Mesendoderm (in vitro differentiated cells): ENCODE results near the gene PITPNM3.
"Not testable (repeated sequence)": the region's sequence is repeated elsewhere in the genome, so short reads cannot be mapped to it uniquely, and the experiment has no call there.

Experiments
- DNase-seq: peaks from one replicate; pipeline ENCODE4 v3.0.0; 2013
- H2AK5ac ChIP-seq: 2 replicates; pipeline ENCODE4 v1.6.1; 2013; ENCODE audit warnings: low read length, inconsistent platforms
- H2BK120ac ChIP-seq: 2 replicates; pipeline ENCODE4 v1.6.1; 2013; ENCODE audit warnings: low read depth, mild to moderate bottlenecking, low read length, moderate library complexity, mixed read lengths
- H2BK15ac ChIP-seq: replicated peaks from 2 replicates; pipeline ENCODE4 v1.6.1; 2013; ENCODE audit warnings: low read depth, mild to moderate bottlenecking, moderate library complexity
- H2BK5ac ChIP-seq: 2 replicates; pipeline ENCODE4 v1.6.1; 2013; ENCODE audit warnings: low read length, inconsistent platforms
- H3K18ac ChIP-seq: 2 replicates; pipeline ENCODE4 v1.6.1; 2013; ENCODE audit warnings: mild to moderate bottlenecking, low read length, mixed read lengths
- H3K23ac ChIP-seq: one replicate; pipeline ENCODE4 v1.6.1; 2013; ENCODE audit warnings: low read length
- H3K27ac ChIP-seq: 2 replicates; pipeline ENCODE4 v1.5.1; 2013; ENCODE audit warnings: low read depth, mild to moderate bottlenecking, inconsistent platforms, low read length, moderate library complexity
- H3K27me3 ChIP-seq: 2 replicates; pipeline ENCODE4 v1.6.1; 2013; ENCODE audit warnings: low read length, control low read depth, mild to moderate bottlenecking, inconsistent platforms; ENCODE audit not compliant: insufficient read depth, poor library complexity
- H3K36me3 ChIP-seq: 2 replicates; pipeline ENCODE4 v1.6.1; 2013; ENCODE audit warnings: low read length, inconsistent platforms; ENCODE audit not compliant: control insufficient read depth, insufficient read depth
- H3K4ac ChIP-seq: one replicate; pipeline ENCODE4 v1.6.1; 2013; ENCODE audit warnings: low read depth, mild to moderate bottlenecking, low read length, moderate library complexity
- H3K4me1 ChIP-seq: 2 replicates; pipeline ENCODE4 v1.6.1; 2013; ENCODE audit warnings: low read depth, low read length, inconsistent platforms; ENCODE audit not compliant: control insufficient read depth
- H3K4me2 ChIP-seq: 2 replicates; pipeline ENCODE4 v1.6.1; 2013; ENCODE audit warnings: low read length
- H3K4me3 ChIP-seq: 2 replicates; pipeline ENCODE4 v1.5.1; 2013; ENCODE audit warnings: mild to moderate bottlenecking, low read length
- H3K56ac ChIP-seq: one replicate; pipeline ENCODE4 v1.6.1; 2013; ENCODE audit warnings: low read length
- H3K79me1 ChIP-seq: 2 replicates; pipeline ENCODE4 v1.6.1; 2013; ENCODE audit warnings: low read length, inconsistent platforms
- H3K79me2 ChIP-seq: 2 replicates; pipeline ENCODE4 v1.6.1; 2013; ENCODE audit warnings: mild to moderate bottlenecking, low read length; ENCODE audit not compliant: control insufficient read depth, insufficient read depth
- H3K9ac ChIP-seq: 2 replicates; pipeline ENCODE4 v1.6.1; 2013; ENCODE audit warnings: low read length, inconsistent platforms
- H4K5ac ChIP-seq: one replicate; pipeline ENCODE4 v1.6.1; 2013; ENCODE audit warnings: low read length
- H4K8ac ChIP-seq: one replicate; pipeline ENCODE4 v1.6.1; 2013; ENCODE audit warnings: low read depth, mild to moderate bottlenecking, control low read depth, low read length, moderate library complexity
- WGBS: extraction: QIAGEN DNeasy Blood & Tissue Kit; methylation state at CpG from one replicate; pipeline ENCODE4 v1.1.7; 2013; ENCODE audit warnings: low lambda C conversion rate, missing lambda C conversion rate; ENCODE audit not compliant: insufficient coverage; ENCODE audit errors: extremely low coverage; 5-methylcytosine and 5-hydroxymethylcytosine counted together

PITPNM3 gene

GRCh38 chr17:6573982-6574686, 17.8 kb upstream of the PITPNM3 start:
- Histone ChIP-seq H3K79me1 (no peaks in the 10 kb centered on the region), H2BK5ac (no peak overlapping the region), H3K4me3 (no peak overlapping the region), H2BK15ac (no peak overlapping the region), H3K4ac (no peak overlapping the region), H3K27ac (no peak overlapping the region), H3K56ac (no peak overlapping the region), H3K23ac (no peak overlapping the region), H2AK5ac (no peak overlapping the region), H3K79me2 (no peaks in the 10 kb centered on the region), H4K5ac (no peak overlapping the region), H3K27me3 (no peaks in the 10 kb centered on the region), H3K9ac (no peak overlapping the region), H3K36me3 (no peaks in the 10 kb centered on the region), H3K4me1 (no peaks in the 10 kb centered on the region), H3K18ac (no peak overlapping the region), H4K8ac (no peak overlapping the region), H3K4me2 (no peak overlapping the region), H2BK120ac (no peak overlapping the region)
- no CpG with 5 or more reads among the region's 13 CpGs for WGBS
- no peak for DNase-seq

GRCh38 chr17:6573495-6573894, 17.1 kb upstream of the PITPNM3 start:
- not testable (repeated sequence) for H4K8ac ChIP-seq, H3K27ac ChIP-seq, H3K4me1 ChIP-seq, H3K4me2 ChIP-seq, H3K23ac ChIP-seq, H2AK5ac ChIP-seq, H2BK5ac ChIP-seq, H3K4ac ChIP-seq, H3K79me1 ChIP-seq, H3K36me3 ChIP-seq, H3K56ac ChIP-seq, H3K9ac ChIP-seq, H3K18ac ChIP-seq, H3K27me3 ChIP-seq, H2BK15ac ChIP-seq, H3K4me3 ChIP-seq, H2BK120ac ChIP-seq, DNase-seq, H3K79me2 ChIP-seq, H4K5ac ChIP-seq
- WGBS: no CpG with 5 or more reads among the region's 6 CpGs

- no peak overlapping the region for H3K56ac ChIP-seq
- H3K23ac ChIP-seq: no peak overlapping the region
- H2BK5ac ChIP-seq: no peak overlapping the region
- no peaks in the 10 kb centered on the region for H3K79me2 ChIP-seq
- no peak overlapping the region for H3K18ac ChIP-seq
- H3K27me3 ChIP-seq: no peaks in the 10 kb centered on the region
- H3K4ac ChIP-seq: no peak overlapping the region
- no peak overlapping the region for H2AK5ac ChIP-seq
- no peak overlapping the region for H4K5ac ChIP-seq
- H3K4me1 ChIP-seq: no peaks in the 10 kb centered on the region
- no peak overlapping the region for H3K27ac ChIP-seq
- no peak overlapping the region for H4K8ac ChIP-seq
- H3K36me3 ChIP-seq: no peaks in the 10 kb centered on the region
- H3K9ac ChIP-seq: no peak overlapping the region
- no peak for DNase-seq
- no peak overlapping the region for H2BK120ac ChIP-seq
- no CpG with 5 or more reads among the region's 8 CpGs for WGBS
- no peaks in the 10 kb centered on the region for H3K79me1 ChIP-seq
- no peak overlapping the region for H3K4me3 ChIP-seq
- no peak overlapping the region for H3K4me2 ChIP-seq
- H2BK15ac ChIP-seq: no peak overlapping the region
These were observed 16.6 kb upstream of the PITPNM3 start for GRCh38 chr17:6572972-6573370.

- Histone ChIP-seq H3K18ac (no peak overlapping the region), H4K5ac (no peak overlapping the region), H3K4me2 (no peak overlapping the region), H3K4ac (no peak overlapping the region), H2AK5ac (no peak overlapping the region), H3K79me1 (no peaks in the 10 kb centered on the region), H3K56ac (no peak overlapping the region), H2BK120ac (no peak overlapping the region), H3K9ac (no peak overlapping the region), H3K27me3 (no peaks in the 10 kb centered on the region), H2BK15ac (no peak overlapping the region), H3K79me2 (no peaks in the 10 kb centered on the region), H3K4me1 (no peaks in the 10 kb centered on the region), H3K4me3 (no peak overlapping the region), H2BK5ac (no peak overlapping the region), H3K23ac (no peak overlapping the region), H3K36me3 (no peaks in the 10 kb centered on the region), H4K8ac (no peak overlapping the region), H3K27ac (no peak overlapping the region)
- no peak for DNase-seq
- no CpG with 5 or more reads among the region's 7 CpGs for WGBS
These were observed 15.1 kb upstream of the PITPNM3 start for GRCh38 chr17:6571452-6571781.

- Histone ChIP-seq H3K79me1 (no peaks in the 10 kb centered on the region), H3K4me3 (no peak overlapping the region), H3K79me2 (no peaks in the 10 kb centered on the region), H3K9ac (no peak overlapping the region), H3K4me1 (no peaks in the 10 kb centered on the region), H3K36me3 (no peaks in the 10 kb centered on the region), H3K4ac (no peak overlapping the region), H4K5ac (no peak overlapping the region), H3K56ac (no peak overlapping the region), H3K23ac (no peak overlapping the region), H2BK120ac (no peak overlapping the region), H3K4me2 (no peak overlapping the region), H2BK15ac (no peak overlapping the region), H3K27me3 (no peaks in the 10 kb centered on the region), H3K27ac (no peak overlapping the region), H2AK5ac (no peak overlapping the region), H3K18ac (no peak overlapping the region), H2BK5ac (no peak overlapping the region), H4K8ac (no peak overlapping the region)
- no CpG with 5 or more reads among the region's 18 CpGs for WGBS
- no peak for DNase-seq
These were observed 14.5 kb upstream of the PITPNM3 start for GRCh38 chr17:6570731-6571451.
